Stimulated activated CD4-positive, alpha-beta T cell treated with anti-CD3 and anti-CD28 coated beads, Interleukin-2, amount 100 ng/mL, for 4 hours (primary cell): Measurements from ENCODE around the gene FERMT2.
"Not testable (repeated sequence)": the region's sequence is repeated elsewhere in the genome, so short reads cannot be mapped to it uniquely, and the experiment has no call there.

Experiments
- DNase-seq: peaks from one replicate; pipeline ENCODE4 v3.0.0-alpha.2; 2020; ENCODE audit warnings: low read depth

The FERMT2 gene

DNA sequence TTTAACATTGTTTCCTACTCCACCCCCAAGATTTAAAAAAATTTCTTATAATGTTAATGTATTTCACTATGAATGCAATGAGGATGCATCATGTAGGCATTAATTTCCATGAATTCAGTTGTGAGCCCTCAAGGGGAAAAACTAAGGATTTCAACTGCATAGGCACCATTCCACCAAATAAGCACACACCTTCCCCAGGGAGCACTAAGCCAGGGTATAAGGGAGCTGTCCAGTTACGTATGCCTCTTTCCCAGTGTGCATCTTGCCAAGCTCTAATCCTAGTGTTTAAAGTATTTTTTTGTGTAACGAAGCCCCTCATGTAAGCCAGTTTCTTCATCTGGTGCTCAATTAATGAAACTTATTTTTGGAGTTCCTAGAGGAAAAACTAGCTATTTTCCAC lies 6.6 kb downstream of the FERMT2 start:
- DNase-seq = no peak

DNA sequence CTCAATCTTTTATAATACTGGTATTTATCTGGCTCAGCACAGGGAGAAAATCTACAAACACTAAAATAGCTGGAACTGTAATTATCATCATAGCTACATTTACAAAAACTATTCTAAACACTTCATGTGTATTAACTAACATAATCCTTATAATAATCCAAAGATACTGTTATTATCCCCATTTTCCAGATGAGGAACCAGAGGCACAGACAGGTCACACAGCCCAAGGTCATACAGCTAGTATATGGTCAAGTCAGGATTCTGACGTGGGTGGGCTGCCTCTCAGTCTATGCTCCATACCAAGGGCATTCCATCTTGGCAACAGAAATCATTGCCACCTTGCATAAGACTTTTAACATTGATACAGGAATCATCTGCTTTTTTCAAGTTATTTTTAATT lies 11.4 kb downstream of the FERMT2 start:
- DNase-seq = no peak

DNA sequence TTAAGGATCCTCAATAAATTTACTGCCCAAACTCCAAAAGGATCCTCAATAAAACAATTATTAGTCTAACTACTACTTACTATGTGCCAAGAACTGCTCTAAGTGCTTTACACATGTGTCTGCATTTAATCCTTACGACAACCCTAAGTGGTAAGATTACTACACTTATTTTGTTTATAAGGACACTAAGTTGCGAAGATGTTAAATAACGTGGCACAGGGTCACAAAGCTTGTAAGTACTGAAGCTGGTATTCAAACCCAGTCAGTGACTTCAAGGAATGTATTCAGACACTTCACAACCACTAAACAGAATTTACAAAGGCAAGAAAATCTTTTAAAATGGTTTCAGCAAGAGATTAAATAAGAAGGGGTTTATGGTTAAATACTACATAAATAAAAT lies 13.0 kb downstream of the FERMT2 start:
- DNase-seq = no peak

- DNase-seq = no peak
Observed at GRCh38 chr14:52937306-52937705, 13.5 kb downstream of the FERMT2 start.

DNA sequence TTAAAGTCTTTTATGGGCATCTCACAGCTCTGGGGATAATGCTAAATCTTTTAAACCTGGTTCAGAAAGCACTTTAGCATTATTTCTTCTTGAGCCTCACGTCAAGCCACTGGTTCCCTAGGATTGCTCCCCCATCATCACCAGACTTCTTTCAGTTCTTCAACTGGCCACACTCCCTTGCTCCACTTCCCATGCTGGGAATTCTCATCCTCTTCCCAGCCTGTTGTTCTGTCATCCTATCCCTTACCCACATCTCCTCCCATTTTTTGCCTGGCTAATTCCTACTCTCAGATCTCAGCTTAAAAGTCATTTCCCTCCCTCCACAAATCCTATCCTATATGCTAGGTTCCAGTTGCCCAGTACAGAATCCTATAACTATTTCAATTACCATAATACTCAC lies 14.4 kb downstream of the FERMT2 start:
- DNase-seq = no peak

- DNase-seq = no peak
Observed at GRCh38 chr14:52935833-52936232, 15.0 kb downstream of the FERMT2 start.

DNA sequence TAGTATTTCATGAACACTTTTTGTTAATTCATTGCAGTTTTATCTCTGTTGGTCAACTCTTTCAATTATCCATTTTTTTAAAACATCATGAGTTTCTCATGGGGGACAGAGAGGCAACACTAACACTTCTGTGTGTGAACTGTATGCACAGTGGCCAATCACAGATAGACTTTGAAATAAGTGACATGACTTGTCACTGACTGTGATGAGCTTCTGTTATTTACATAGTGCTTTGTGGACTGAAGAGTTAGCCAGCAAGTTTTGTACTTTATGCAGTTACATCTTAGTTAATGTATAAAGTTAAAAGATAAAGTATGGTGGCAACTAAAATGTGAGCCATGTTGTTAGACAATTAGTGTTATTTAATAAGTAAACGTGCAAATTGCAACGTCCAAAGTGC lies 16.1 kb downstream of the FERMT2 start:
- DNase-seq = no peak

DNA sequence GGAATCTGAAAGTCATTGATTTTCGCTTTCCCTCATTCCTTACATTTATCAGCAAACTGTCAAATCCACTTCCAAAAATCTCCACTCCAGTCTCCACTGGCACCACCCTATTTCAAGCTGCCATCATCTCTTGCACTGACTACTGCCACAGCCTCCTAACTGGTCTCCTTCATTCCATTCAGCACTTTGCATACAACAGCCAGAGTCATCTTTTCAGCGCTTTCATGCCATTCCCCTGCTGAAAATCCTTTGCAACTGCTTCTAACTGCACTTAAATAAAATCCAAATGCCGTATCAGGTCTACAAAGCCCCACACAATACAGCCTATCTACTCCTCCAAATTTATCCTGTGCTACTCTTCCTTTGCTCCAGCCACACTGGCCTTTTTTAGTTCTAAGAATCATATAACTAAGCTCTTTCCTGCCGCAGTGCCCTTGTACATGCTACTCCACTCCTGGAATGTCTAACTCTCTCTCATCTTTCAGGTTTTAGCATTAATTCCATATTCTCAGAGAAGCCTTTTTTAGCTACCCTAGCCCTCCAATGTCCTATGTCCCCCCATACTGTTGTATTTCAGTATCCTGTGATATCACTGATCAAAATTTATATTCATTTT lies 21.6 kb downstream of the FERMT2 start:
- no peak for DNase-seq

- no peak for DNase-seq
Observed at GRCh38 chr14:52926953-52927352, 23.9 kb downstream of the FERMT2 start.

- DNase-seq = no peak
Observed at GRCh38 chr14:52923902-52924575, 26.8 kb downstream of the FERMT2 start.

DNA sequence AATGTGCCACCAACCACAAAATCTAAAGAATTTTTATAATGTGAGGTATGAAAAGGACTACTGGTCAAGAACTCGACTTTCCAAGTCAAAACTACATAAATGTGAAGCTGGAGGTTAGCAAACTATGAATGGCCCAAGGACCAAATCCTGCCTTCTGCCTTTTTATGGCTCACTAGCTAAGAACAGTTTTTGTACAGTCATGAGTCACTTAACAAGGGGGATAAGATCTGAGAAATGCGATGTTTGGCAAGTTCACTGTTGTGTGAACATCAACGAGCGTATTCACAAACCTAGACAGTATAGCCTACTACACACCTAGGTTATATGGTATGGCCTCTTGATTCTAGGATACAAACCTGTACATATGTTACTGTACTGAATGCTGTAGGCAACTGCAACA lies 28.2 kb downstream of the FERMT2 start:
- no peak for DNase-seq

DNA sequence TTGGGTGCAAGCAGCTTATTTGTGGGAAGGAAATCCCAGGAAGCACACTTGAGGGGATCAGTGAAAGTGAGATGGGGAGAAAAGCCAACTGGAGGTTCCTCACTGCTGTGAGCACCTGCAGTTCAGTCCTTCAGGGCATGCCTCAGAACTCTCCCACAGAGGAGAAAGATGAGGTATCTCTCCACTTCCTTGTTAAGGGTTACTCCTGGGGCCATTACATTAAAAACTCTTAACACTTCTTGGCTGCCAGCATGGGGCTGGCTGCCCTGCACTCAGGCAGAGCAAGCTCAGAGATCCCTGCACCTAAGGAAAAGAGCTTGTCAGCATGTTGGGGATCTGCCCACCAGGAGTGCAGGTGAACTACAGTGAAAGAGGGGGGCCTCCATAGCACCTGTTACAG lies 28.8 kb downstream of the FERMT2 start:
- no peak for DNase-seq

DNA sequence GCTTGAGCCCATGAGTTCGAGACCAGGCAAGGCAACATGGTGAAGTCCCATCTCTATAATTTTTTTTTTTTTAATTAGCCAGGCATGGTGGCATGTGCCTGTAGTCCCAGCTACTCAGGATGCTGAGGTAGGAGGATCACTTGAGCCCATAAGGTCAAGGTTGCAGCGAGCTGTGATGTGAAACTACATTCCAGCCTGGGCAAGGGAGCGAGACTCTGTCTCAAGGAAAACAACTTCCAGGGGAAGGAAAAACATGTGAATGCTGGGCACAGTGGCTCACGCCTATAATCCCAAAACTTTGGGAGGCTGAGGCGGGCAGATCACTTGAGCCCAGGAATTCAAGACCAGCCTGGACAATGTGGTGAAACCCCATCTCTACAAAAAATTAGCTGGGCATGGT lies 30.4 kb downstream of the FERMT2 start:
- DNase-seq = not testable (repeated sequence)

DNA sequence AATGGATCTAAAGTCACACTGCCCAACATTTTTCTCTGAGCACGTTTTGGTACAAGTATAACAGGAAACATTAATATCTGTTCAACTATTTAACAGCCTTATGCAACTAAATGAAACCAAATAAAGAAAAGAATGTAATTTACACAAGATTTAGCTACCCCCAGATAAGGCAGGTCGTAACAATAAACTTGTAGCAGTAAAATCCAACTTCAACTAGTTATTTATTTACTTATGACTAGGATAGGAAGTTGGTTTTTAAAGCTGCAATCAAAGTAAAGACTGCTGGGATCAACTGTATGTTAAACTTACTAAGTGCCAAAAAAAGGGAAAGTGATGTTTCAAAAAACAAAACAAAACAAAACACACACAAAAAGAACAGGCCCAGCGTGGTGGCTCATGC lies 30.9 kb downstream of the FERMT2 start:
- DNase-seq = no peak

GRCh38 chr14:52918486-52918885 lies 32.4 kb downstream of the FERMT2 start:
- DNase-seq = peak; percentile 17

DNA sequence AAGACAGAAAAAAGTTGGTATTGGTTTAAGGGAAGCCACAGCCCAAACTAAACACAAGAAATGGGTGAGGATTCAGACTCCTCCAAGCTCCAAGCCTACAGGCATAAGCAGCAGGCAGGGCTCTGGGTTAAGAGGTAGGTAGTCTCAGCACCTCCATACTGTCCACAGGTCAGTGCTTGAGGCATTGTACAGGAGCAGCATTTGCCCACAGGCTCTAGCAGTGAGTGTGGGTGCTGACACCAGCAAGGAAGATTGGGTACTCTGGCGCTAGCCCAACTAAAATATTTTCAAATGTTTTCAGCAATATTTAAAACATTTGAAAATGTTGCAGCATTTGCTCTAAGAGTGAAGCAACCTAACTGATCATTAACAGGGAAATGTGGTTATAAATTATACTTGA lies 33.1 kb downstream of the FERMT2 start:
- no peak for DNase-seq

- no peak for DNase-seq
Observed at GRCh38 chr14:52914295-52914694, 36.6 kb downstream of the FERMT2 start.

DNA sequence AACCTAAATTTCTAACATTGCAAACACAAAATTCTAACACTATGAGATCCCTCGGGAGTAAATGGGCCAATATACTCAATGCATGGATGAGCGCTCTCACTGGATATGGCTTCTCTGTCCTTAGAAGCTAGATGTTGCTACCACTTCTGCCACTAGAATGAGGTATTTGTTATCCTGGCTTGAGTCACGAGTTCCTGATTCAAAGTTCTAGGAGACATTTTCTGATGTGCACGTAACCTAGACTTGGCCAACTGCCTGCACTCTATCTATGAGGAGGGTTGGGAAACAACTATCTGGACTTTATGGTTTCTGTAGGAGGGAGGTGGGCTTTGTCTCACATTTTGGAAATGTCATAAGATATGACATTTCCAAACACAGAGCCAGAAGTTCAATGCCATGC lies 37.6 kb downstream of the FERMT2 start:
- no peak for DNase-seq

DNA sequence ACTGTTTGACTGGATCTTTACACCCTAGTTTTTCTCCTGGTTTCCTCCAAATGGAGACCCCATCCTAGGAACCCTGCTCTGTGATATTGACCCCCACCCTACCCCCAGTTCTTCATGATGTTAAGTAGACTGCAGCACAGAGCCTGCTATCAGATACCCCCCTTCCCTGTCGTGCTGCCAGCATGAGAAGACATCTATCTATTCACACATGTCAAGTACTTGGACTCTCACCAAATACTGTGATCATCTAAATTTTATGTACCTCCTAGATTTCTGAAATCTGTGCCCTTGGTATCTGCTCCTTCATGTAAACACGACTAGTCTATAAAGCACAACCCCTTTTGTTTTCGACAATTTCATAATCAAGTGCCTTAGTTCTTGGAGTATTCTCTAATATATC lies 38.9 kb downstream of the FERMT2 start:
- no peak for DNase-seq

- DNase-seq = no peak
Observed at GRCh38 chr14:52910572-52910971, 40.3 kb downstream of the FERMT2 start.

- DNase-seq = no peak
Observed at GRCh38 chr14:52907949-52908348, 42.9 kb downstream of the FERMT2 start.

- DNase-seq = no peak
Observed at GRCh38 chr14:52906141-52906601, 44.7 kb downstream of the FERMT2 start.

- DNase-seq = no peak
Observed at GRCh38 chr14:52902971-52903619, 47.8 kb downstream of the FERMT2 start.
